Smooth muscle cell (in vitro differentiated cells): ENCODE results near the gene NFYB. TPM values are rescaled to one million over a fixed set of nuclear protein-coding genes. Genes with fewer than 3 reads are reported as not detected.

Experiments used
- DNase-seq: peaks from one replicate; lab custom pipeline; 2025; ENCODE audit not compliant: unreplicated experiment; lab: John Stamatoyannopoulos, UW
- H2AFZ ChIP-seq: fragments of 200-600 bp; sonication (generic); 2 replicates; pipeline ENCODE4 v1.6.0; 2016; ENCODE audit warnings: antibody characterized with exemption, low read depth, mild to moderate bottlenecking
- H3F3A ChIP-seq: fragments of 200-600 bp; sonication (generic); 2 replicates; pipeline ENCODE4 v1.6.0; 2017; ENCODE audit warnings: antibody characterized with exemption, low read depth
- H3K27ac ChIP-seq: fragments of 200-600 bp; sonication (generic); 2 replicates; pipeline ENCODE4 v1.5.1; 2016; ENCODE audit warnings: low read depth, mild to moderate bottlenecking
- H3K27me3 ChIP-seq: fragments of 200-600 bp; sonication (generic); 2 replicates; pipeline ENCODE4 v1.6.1; 2016; ENCODE audit warnings: low read depth, mild to moderate bottlenecking
- H3K36me3 ChIP-seq: fragments of 200-600 bp; sonication (generic); 2 replicates; pipeline ENCODE4 v1.5.1; 2016; ENCODE audit warnings: low read depth
- H3K4me1 ChIP-seq: fragments of 200-600 bp; sonication (generic); 2 replicates; pipeline ENCODE4 v1.5.1; 2016; ENCODE audit warnings: low read depth
- H3K4me2 ChIP-seq: fragments of 200-600 bp; sonication (generic); 2 replicates; pipeline ENCODE4 v1.6.0; 2016; ENCODE audit warnings: mild to moderate bottlenecking
- H3K4me3 ChIP-seq: fragments of 200-600 bp; sonication (generic); 2 replicates; pipeline ENCODE4 v1.5.1; 2016; ENCODE audit warnings: mild to moderate bottlenecking
- H3K79me2 ChIP-seq: fragments of 200-600 bp; sonication (generic); 2 replicates; pipeline ENCODE4 v1.6.0; 2016; ENCODE audit warnings: low read depth, mild to moderate bottlenecking
- H3K9ac ChIP-seq: fragments of 200-600 bp; sonication (generic); 2 replicates; pipeline ENCODE4 v1.6.0; 2016; ENCODE audit warnings: low read depth
- H3K9me3 ChIP-seq: fragments of 200-600 bp; sonication (generic); replicated peaks from 2 replicates; pipeline ENCODE4 v1.5.1; 2016; ENCODE audit warnings: low read depth
- H4K20me1 ChIP-seq: fragments of 200-600 bp; sonication (generic); 2 replicates; pipeline ENCODE4 v1.6.0; 2016; ENCODE audit warnings: low read depth
- WGBS: methylation state at CpG from one replicate; pipeline ENCODE4 v1.1.7; 2016; ENCODE audit warnings: low lambda C conversion rate; 5-methylcytosine and 5-hydroxymethylcytosine counted together
- polyA plus RNA-seq: library from polyadenylated mRNA; unstranded; fragments of >200 nt; fragmentation: Nextera tagmentation; extraction: Ambion mirVana; gene quantifications from 2 replicates; pipeline ENCODE4 v1.2.1, GENCODE V29; 2016
- total RNA-seq: library from RNA; depleted of rRNA; stranded (reverse); fragments of >200 nt; gene quantifications from 2 replicates; pipeline ENCODE4 v1.2.3, GENCODE V29; 2014
- TF ChIP-seq, protein P1 (sequence below): fragments of 200-600 bp; sonication (generic); IDR thresholded peaks from 2 replicates; pipeline ENCODE4 v1.5.1; 2017; ENCODE audit warnings: borderline replicate concordance, mild to moderate bottlenecking, antibody characterized with exemption; ENCODE audit not compliant: insufficient read depth, poor library complexity, severe bottlenecking

NFYB gene
- total and polyA plus RNA-seq, 2 experiments from 2014 or later, result 20.2 to 22.6 TPM

DNA sequence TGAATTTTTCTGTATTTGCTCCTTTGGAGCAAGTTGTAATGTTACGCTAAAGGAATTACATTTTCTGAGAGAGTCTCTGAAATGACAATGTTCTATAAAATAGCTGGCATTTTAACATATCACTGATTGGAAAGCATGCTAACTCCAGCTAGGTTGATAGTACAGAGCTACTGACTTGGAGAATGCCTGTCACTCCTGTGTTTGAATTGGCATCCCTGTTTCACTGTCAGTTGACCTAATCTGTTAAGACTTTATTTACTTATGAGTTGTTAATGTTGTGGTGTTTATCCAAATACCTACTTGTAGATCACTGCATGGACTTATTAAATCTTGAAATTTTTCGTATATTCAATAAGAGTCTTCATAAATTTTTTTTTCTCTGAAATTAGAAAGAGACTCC is 40.1 kb downstream of the NFYB start:
- Histone ChIP-seq H3K4me1 (no peaks in the 10 kb centered on the region), H4K20me1 (no peaks in the 10 kb centered on the region), H3K9me3 (no peaks in the 10 kb centered on the region), H3K27ac (no peak overlapping the region), H3K79me2 (no peaks in the 10 kb centered on the region), H3F3A (no peaks in the 10 kb centered on the region), H3K4me2 (no peak overlapping the region), H2AFZ (no peak overlapping the region), H3K4me3 (no peak overlapping the region), H3K9ac (no peak overlapping the region), H3K27me3 (no peaks in the 10 kb centered on the region), H3K36me3 (peaks cover 48% of the 10 kb centered on the region)
- WGBS, result 98% methylated on average over 2 of the region's 2 CpGs
- DNase-seq, result no peak
- TF ChIP-seq, protein P1, sequence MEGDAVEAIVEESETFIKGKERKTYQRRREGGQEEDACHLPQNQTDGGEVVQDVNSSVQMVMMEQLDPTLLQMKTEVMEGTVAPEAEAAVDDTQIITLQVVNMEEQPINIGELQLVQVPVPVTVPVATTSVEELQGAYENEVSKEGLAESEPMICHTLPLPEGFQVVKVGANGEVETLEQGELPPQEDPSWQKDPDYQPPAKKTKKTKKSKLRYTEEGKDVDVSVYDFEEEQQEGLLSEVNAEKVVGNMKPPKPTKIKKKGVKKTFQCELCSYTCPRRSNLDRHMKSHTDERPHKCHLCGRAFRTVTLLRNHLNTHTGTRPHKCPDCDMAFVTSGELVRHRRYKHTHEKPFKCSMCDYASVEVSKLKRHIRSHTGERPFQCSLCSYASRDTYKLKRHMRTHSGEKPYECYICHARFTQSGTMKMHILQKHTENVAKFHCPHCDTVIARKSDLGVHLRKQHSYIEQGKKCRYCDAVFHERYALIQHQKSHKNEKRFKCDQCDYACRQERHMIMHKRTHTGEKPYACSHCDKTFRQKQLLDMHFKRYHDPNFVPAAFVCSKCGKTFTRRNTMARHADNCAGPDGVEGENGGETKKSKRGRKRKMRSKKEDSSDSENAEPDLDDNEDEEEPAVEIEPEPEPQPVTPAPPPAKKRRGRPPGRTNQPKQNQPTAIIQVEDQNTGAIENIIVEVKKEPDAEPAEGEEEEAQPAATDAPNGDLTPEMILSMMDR, result no peak

GRCh38 chr12:104095289-104095688 is 42.7 kb downstream of the NFYB start:
- no peaks in the 10 kb centered on the region for H3K79me2 ChIP-seq
- no peaks in the 10 kb centered on the region for H3F3A ChIP-seq
- no peak overlapping the region for H3K4me3 ChIP-seq
- H3K27me3 ChIP-seq, result no peaks in the 10 kb centered on the region
- WGBS, result 98% methylated on average over 1 of the region's 1 CpG
- no peaks in the 10 kb centered on the region for H3K9me3 ChIP-seq
- H3K9ac ChIP-seq, result no peak overlapping the region
- H3K4me1 ChIP-seq, result peaks cover 5% of the 10 kb centered on the region
- peaks cover 58% of the 10 kb centered on the region for H3K36me3 ChIP-seq
- no peak overlapping the region for H3K27ac ChIP-seq
- TF ChIP-seq, protein P1, result no peak
- DNase-seq, result no peak
- H2AFZ ChIP-seq, result no peak overlapping the region
- H4K20me1 ChIP-seq, result no peaks in the 10 kb centered on the region
- H3K4me2 ChIP-seq, result no peak overlapping the region

GRCh38 chr12:104094284-104094683 is 43.7 kb downstream of the NFYB start:
- Histone ChIP-seq H3F3A (no peaks in the 10 kb centered on the region), H3K9ac (no peak overlapping the region), H3K4me1 (peaks cover 5% of the 10 kb centered on the region), H3K79me2 (no peaks in the 10 kb centered on the region), H2AFZ (no peak overlapping the region), H3K27me3 (no peaks in the 10 kb centered on the region), H4K20me1 (no peaks in the 10 kb centered on the region), H3K36me3 (peaks cover 60% of the 10 kb centered on the region), H3K4me2 (no peak overlapping the region), H3K4me3 (no peak overlapping the region), H3K9me3 (no peaks in the 10 kb centered on the region), H3K27ac (no peak overlapping the region)
- DNase-seq, result no peak
- TF ChIP-seq, protein P1, result no peak
- 93% methylated on average over 3 of the region's 3 CpGs for WGBS

DNA sequence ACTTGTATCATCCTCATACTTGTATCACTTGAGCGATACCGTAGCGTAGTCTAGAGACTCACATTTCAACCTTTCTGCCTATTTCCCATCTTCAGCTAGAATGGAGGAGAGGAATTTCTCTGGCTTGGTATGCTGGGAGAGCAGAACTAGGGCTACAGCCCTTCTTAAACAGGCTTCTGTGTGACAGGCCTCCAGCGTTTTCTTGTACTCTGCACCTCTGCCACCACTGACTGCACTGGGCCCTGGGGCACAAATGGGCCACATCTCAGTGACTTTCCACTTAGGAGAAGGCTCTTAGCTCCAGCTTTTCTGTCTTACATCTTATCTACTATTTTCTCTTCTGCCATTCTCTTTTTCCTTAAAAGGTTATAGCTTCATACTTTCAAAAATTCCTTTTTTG is 46.9 kb downstream of the NFYB start:
- Histone ChIP-seq H3K9ac (no peak overlapping the region), H4K20me1 (no peaks in the 10 kb centered on the region), H3K27ac (no peak overlapping the region), H3K9me3 (no peaks in the 10 kb centered on the region), H3K4me3 (no peak overlapping the region), H3K4me1 (peaks cover 5% of the 10 kb centered on the region), H3K27me3 (no peaks in the 10 kb centered on the region), H3K79me2 (no peaks in the 10 kb centered on the region), H3K36me3 (peaks cover 48% of the 10 kb centered on the region), H2AFZ (no peak overlapping the region), H3F3A (no peaks in the 10 kb centered on the region), H3K4me2 (no peak overlapping the region)
- TF ChIP-seq, protein P1, result no peak
- DNase-seq, result no peak
- WGBS, result 92% methylated on average over 4 of the region's 4 CpGs
